CD4-positive, alpha-beta T cell treated with Interleukin-15 for 4 hours (primary cell): ENCODE data around the gene PEA15.

Experiments
- DNase-seq: peaks from one replicate; pipeline ENCODE4 v3.0.0-alpha.2; 2020; ENCODE audit warnings: low spot score

The PEA15 gene

GRCh38 chr1:160179336-160179735, 25.8 kb upstream of the PEA15 start:
- no peak for DNase-seq

- no peak for DNase-seq
Observed at GRCh38 chr1:160186246-160186645, 18.9 kb upstream of the PEA15 start.

- DNase-seq = no peak
Observed at GRCh38 chr1:160186729-160187128, 18.5 kb upstream of the PEA15 start.

GRCh38 chr1:160187407-160187806, 17.8 kb upstream of the PEA15 start:
- DNase-seq = no peak

- DNase-seq = no peak
Observed at GRCh38 chr1:160188341-160188740, 16.8 kb upstream of the PEA15 start.

DNA sequence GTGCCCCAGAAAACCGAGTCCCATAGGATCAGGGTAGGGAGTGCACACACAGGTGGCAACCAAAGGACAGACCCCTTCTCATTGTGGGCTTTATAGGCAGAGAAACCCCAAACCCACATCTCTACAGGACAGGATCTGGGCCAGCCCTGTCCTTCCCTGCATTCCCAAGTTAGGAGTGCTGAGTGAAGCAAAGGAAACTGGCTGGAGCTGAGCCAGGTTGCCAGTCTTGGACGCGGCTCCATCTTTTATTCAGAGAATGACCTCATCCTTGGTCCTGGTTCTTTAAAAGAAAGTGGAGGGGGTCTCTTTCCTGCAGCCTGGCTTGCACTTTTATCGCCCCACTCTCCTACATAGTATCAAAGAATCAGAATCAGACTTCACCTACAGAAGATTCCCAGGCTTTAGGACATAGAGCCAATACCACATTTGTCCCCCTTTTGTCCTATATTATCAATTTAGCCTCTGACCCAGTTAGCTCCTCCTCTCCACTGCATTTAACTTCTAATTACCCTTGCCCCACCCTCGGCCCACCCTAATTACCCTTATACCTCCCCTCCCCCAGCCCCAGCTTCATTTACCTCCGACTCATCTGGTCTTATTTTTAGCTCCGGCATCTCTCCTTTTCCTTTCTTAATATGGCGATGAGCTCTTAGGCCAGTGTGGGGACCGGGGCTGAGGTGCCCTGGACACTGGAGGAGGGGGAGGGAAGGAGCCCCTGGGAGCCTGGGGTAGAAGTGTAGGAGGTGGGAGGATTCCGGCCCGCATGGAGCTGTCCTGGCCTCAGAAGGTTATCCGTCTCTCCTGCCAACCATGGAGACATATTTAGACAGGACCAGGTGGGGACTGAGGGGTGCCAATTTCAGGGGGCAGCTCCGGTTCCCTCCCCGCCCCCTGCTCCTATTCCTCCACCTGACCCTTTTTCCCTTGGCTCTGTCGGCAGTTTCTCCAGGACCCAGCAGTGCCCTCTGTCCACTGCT, 15.2 kb upstream of the PEA15 start, which contains the start of gene CASQ1:
Gene CASQ1, plus strand, starts transcription at position 927 of the 977 bp plus-strand sequence. CDS start 177 bp downstream, outside the sequence.
- no peak for DNase-seq

DNA sequence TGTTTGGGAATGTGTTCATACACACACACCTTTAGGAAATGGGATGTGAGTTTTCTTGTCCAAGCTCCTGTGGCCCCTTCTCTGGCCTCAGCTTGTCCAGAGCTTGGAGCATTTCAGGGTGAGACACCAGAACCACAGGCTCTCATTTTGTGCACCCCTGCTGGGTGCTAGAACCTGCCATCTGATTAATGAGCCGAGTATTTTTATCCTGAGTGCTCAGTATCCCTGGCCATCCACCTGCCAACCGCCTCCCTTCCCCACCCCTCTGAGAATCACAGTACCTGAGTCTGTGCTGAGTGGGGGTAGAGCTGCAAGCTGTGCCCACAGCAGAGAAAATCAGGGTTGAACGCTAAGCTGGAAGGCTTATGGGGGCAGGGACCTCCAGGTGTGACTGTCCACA, 13.4 kb upstream of the PEA15 start:
- DNase-seq = no peak

DNA sequence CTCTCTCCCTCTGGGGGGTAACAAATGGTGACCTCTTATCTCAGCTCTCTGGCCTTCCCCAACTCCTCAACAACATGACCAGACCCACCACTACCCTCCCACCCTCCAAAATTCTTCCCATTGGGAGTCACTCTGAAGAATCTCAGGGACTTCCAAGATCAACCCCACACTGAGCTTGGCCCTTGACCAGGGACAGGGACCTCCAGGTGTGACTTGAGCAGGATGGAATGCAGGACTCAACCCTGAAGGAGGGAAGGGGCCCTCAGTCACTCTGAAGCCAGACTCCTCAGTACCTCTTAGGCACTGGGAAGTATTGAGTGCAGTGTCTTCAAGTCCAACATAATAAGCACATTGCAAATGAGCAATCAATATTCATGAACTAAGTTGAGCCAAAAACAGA, 12.9 kb upstream of the PEA15 start:
- no peak for DNase-seq

DNA sequence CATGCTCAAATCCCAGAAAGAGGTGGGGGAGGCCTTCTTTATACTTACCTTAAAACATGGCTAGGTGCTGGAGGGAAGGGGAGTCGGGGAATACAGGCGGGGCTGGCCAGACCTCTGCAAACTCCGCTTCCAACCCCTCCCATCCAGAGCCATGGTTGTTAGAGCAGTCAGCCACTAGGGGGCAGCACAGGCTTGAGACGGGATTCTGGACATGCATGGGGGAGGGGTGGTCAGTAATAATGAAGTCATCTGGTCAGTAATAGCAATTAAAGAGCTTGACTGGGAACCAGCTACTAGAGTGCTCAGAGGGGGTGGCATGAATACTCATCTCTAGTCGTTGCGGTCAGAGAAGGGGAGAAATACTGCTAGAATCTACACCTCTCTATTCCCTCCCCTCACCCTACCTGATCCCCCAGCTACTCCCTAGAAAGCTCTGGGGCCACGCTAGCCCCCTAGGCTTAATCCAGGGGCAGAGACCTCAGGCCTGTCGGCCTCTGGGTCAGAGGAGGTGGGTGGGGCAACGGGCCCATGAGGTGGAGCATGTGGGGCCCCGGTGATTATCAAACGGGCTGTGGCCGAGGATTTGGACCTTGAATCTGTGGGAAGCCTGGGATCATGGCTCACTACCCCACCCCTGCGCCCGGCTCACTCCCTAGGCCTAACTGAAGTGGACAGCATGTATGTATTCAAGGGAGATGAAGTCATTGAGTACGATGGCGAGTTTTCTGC, 11.9 kb upstream of the PEA15 start:
- peak; percentile 79 for DNase-seq

- DNase-seq = no peak
Observed at GRCh38 chr1:160193832-160194736, 11.1 kb upstream of the PEA15 start.

DNA sequence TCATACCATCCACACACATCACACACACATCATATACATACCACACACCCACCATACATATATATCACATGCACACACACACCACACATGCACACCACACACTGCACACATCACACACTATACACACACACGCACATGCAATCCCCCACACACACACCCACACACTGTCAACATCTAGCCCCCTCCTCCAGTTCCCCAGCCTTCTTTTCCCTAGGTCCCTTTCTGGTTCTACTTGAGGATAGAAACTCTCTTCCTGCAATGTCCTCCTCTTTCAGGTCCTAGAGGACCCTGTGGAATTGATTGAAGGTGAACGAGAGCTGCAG, 10.5 kb upstream of the PEA15 start:
- no peak for DNase-seq

DNA sequence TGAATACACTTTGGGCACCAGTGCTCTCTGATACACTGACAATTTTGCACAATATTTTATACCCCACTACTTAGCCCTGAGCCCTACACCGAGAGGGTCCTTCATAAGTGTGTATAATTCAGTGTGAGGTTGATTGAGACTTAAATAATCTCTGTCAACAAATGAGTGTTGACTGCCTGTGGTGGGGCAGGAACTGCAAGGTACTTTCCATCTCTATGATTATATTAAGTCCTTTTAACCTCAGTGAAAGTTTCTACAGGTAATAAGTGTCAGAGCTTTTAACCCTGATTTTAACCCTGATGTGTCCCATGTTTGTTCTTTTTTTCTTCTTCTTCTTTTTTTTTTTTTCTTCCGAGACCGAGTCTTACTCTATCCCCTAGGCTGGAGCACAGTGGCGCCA, 9.0 kb upstream of the PEA15 start:
- no peak for DNase-seq

DNA sequence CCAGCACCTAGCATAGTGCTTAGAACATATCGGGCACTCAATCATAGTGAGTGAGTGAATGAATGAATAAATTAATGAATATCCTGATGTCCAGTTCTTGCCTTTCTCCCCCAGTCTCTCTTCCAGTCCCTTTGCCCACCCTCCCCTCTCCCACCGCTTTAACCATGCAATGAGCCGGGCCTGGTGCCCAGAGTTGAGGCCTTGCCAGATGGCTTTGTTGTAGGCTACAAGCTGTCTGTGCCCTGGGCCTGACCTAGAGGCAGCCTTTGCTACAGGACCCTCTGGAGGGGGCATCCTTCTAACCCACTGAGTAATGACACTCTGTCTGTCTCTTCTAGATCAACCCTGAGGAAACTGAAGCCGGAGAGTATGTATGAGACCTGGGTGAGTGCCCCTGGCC, 8.0 kb upstream of the PEA15 start:
- DNase-seq = no peak

- no peak for DNase-seq
Observed at GRCh38 chr1:160200786-160201185, 4.4 kb upstream of the PEA15 start.

DNA sequence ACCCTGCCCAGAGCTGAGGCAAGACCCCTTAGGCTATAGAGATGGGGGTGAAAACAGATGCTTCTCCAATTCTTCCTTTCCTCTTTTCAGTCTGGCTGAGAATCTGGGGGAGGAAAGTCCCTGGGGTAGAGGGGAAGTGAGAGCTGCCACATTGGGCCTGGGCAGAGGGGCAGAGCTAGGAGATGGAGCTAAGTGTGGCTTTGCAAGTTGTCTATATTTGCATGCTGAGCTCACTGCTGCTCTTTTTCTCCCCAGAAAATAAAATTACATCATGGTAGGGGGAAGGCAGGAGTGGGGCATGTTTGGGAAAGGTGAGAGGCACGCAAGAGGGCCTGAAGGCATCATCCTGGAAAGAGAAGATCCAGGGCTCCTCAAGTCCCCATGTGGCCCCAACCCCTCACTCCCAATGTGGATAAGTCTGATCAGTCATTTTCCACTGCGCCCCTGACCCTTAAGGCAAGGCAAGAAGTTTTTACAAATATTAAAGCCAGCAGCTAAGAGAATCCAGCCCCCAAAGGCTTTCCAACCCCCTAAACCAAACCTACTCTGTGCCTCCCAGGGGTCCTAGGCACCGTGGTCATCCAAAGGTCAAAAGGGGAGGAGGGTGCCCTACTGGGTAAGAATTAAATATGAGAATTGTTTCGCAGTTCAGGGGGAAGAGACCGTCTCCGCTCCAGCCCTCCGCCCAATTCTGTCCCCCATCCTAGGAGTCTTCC, 500 bp upstream of the PEA15 start:
- DNase-seq = peak; percentile 14

DNA sequence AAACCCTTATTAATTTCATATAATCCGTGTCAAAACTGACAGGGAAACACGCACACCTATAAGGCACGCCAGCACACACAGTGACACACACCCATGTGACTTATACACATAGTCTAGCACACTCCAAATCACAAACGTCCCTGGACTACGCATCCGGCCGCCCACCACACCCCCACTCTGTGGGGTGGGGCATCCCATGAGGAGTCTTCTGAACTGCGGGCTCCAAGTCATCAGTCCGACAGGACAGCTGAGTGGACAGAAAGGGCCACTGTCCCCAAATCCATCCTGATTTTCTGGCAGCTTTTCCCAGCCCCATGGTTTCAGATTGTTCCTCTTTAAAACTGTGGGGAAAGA, 829 bp downstream of the PEA15 start:
- peak; percentile 59 for DNase-seq

GRCh38 chr1:160206421-160207117, 1.4 kb downstream of the PEA15 start:
- DNase-seq = no peak

- DNase-seq = no peak
Observed at GRCh38 chr1:160207118-160207650, 2.0 kb downstream of the PEA15 start.

DNA sequence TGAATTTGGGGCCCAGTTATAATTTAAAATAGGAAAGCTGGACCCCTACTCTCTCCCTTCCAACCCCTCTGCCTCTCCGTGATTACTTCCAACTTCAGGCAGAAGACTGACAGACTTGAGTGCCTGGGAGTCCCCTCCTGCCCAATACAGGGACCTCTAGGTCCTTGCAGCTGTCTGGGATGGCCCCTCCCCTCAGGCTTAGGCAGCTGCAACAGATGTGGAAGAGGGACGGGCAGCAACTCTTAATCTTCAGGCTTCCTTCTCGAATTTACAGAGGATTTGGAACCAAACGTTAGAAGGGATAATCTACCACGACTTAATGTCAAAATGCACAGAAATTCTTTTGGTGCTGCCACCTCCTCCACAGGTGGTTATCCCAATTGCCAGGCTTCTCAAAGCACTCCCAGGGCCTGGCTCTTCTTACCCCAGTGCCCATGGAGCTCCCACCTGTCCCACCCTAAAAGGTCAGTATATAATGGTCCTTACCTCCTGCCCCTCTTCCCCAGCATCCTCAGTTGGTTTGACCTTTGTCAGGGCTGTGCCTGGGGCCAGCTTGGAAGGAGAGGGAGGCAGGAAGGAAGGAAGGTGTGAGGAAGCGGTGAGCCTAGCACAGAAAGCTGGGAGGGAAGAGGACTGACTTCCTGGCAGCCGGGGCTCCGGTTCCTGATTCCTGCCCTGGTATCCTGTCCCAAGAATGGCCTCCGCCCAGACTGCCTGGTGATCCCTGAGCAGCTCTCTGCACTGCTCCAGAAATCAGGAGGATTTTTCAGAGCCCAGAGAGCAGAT, 2.8 kb downstream of the PEA15 start:
- no peak for DNase-seq
